GM23338 (cell line): ENCODE results near the gene CDH23. TPM values are rescaled to one million over a fixed set of nuclear protein-coding genes. Genes with fewer than 3 reads are reported as not detected.

Source experiments
- ATAC-seq: fragments of 200-7000 bp; cut with Tn5 transposase; 3 replicates; pipeline ENCODE4 v1.9.1; 2020
- DNase-seq: peaks from one replicate; pipeline ENCODE4 v3.0.0-alpha.2; 2015; ENCODE audit warnings: low spot score
- H2AFZ ChIP-seq: fragments of 200-600 bp; sonication (generic); 2 replicates; pipeline ENCODE4 v1.8.0; 2016; ENCODE audit warnings: antibody characterized with exemption, mild to moderate bottlenecking, moderate library complexity
- H3F3A ChIP-seq: fragments of 200-600 bp; sonication (generic); replicated peaks from 2 replicates; pipeline ENCODE4 v1.8.0; 2017; ENCODE audit warnings: antibody characterized with exemption, mixed run types, low read depth
- H3K27ac ChIP-seq: fragments of 200-600 bp; sonication (generic); 2 replicates; pipeline ENCODE4 v1.6.1; 2016; ENCODE audit warnings: low read depth
- H3K27me3 ChIP-seq: fragments of 200-600 bp; sonication (generic); 2 replicates; pipeline ENCODE4 v1.8.0; 2016; ENCODE audit warnings: mild to moderate bottlenecking, mixed run types, moderate library complexity; ENCODE audit not compliant: insufficient read depth
- H3K36me3 ChIP-seq: fragments of 200-600 bp; sonication (generic); 2 replicates; pipeline ENCODE4 v1.8.0; 2016; ENCODE audit warnings: mild to moderate bottlenecking; ENCODE audit not compliant: insufficient read depth
- H3K4me1 ChIP-seq: fragments of 200-600 bp; sonication (generic); 2 replicates; pipeline ENCODE4 v1.8.0; 2016; ENCODE audit warnings: mild to moderate bottlenecking, moderate library complexity; ENCODE audit not compliant: insufficient read depth
- H3K4me2 ChIP-seq: fragments of 200-600 bp; sonication (generic); 2 replicates; pipeline ENCODE4 v1.7.1; 2017; ENCODE audit warnings: mixed run types
- H3K4me3 ChIP-seq: fragments of 200-600 bp; sonication (generic); 2 replicates; pipeline ENCODE4 v1.6.1; 2016; ENCODE audit warnings: mixed run types
- H3K79me2 ChIP-seq: fragments of 200-600 bp; sonication (generic); replicated peaks from 2 replicates; pipeline ENCODE4 v1.8.0; 2017; ENCODE audit warnings: mild to moderate bottlenecking; ENCODE audit not compliant: insufficient read depth
- H3K9me2 ChIP-seq: fragments of 200-600 bp; sonication (generic); 2 replicates; pipeline ENCODE4 v1.8.0; 2017; ENCODE audit not compliant: insufficient read depth
- H4K20me1 ChIP-seq: fragments of 200-600 bp; sonication (generic); replicated peaks from 2 replicates; pipeline ENCODE4 v1.8.0; 2017; ENCODE audit warnings: mild to moderate bottlenecking; ENCODE audit not compliant: insufficient read depth
- H3K27ac Mint-ChIP-seq: 2 replicates; pipeline ENCODE4 v1.8.0; 2020; ENCODE audit warnings: inconsistent platforms, mild to moderate bottlenecking, moderate library complexity, mixed read lengths
- H3K27me3 Mint-ChIP-seq: 3 replicates; pipeline ENCODE4 v1.8.0; 2022; ENCODE audit warnings: low read depth, mild to moderate bottlenecking, moderate library complexity, mixed read lengths, inconsistent platforms; ENCODE audit not compliant: insufficient read depth, poor library complexity
- H3K36me3 Mint-ChIP-seq: 3 replicates; pipeline ENCODE4 v1.8.0; 2021; ENCODE audit warnings: low read depth, mild to moderate bottlenecking, inconsistent platforms, moderate library complexity, mixed read lengths
- H3K4me1 Mint-ChIP-seq: 3 replicates; pipeline ENCODE4 v1.8.0; 2020; ENCODE audit warnings: mild to moderate bottlenecking, inconsistent platforms, mixed read lengths
- H3K4me3 Mint-ChIP-seq: 3 replicates; pipeline ENCODE4 v1.8.0; 2021; ENCODE audit warnings: moderate library complexity, mild to moderate bottlenecking, inconsistent platforms, mixed read lengths
- H3K9me3 Mint-ChIP-seq: 3 replicates; pipeline ENCODE4 v1.8.0; 2020; ENCODE audit warnings: moderate library complexity, mild to moderate bottlenecking, inconsistent platforms, mixed read lengths
- CREB1 ChIP-seq: fragments of 250-450 bp; sonication (Bioruptor Pico); IDR thresholded peaks from 2 replicates; pipeline ENCODE4 v1.5.0; 2020; ENCODE audit warnings: low read depth, mild to moderate bottlenecking, moderate library complexity
- ETS1 ChIP-seq: IDR thresholded peaks from 2 replicates; pipeline ENCODE4 v1.6.1; 2016; ENCODE audit warnings: antibody characterized with exemption
- EZH2 ChIP-seq: fragments of 200-600 bp; sonication (generic); IDR thresholded peaks from one replicate; pipeline ENCODE4 v1.8.0; 2017; ENCODE audit warnings: antibody characterized with exemption, mild to moderate bottlenecking, low read depth; ENCODE audit not compliant: unreplicated experiment
- EZH2phosphoT487 ChIP-seq: fragments of 200-600 bp; sonication (generic); IDR thresholded peaks from one replicate; pipeline ENCODE4 v1.8.1; 2018; ENCODE audit warnings: antibody characterized with exemption; ENCODE audit not compliant: unreplicated experiment
- JUNB ChIP-seq: IDR thresholded peaks from one replicate; pipeline ENCODE4 v1.6.1; 2016; ENCODE audit warnings: antibody characterized with exemption; ENCODE audit not compliant: unreplicated experiment
- NANOG ChIP-seq: IDR thresholded peaks from 2 replicates; pipeline ENCODE4 v1.6.1; 2016; ENCODE audit warnings: antibody characterized with exemption, borderline replicate concordance
- POLR2AphosphoS5 ChIP-seq: IDR thresholded peaks from 2 replicates; pipeline ENCODE4 v1.6.1; 2016; ENCODE audit warnings: antibody characterized with exemption, low read depth
- STAT1 ChIP-seq: IDR thresholded peaks from one replicate; pipeline ENCODE4 v1.6.1; 2016; ENCODE audit warnings: antibody characterized with exemption; ENCODE audit not compliant: unreplicated experiment
- ZNF114 ChIP-seq: fragments of 250-450 bp; sonication (Bioruptor Pico); IDR thresholded peaks from 2 replicates; pipeline ENCODE4 v1.5.0; 2020; ENCODE audit warnings: mild to moderate bottlenecking, moderate library complexity
- ZNF331 ChIP-seq: fragments of 250-450 bp; sonication (Bioruptor Pico); IDR thresholded peaks from 2 replicates; pipeline ENCODE4 v1.5.0; 2020; ENCODE audit warnings: low read depth, mild to moderate bottlenecking, moderate library complexity
- polyA plus RNA-seq: library from polyadenylated mRNA; unstranded; fragments of >200 nt; fragmentation: Nextera tagmentation; extraction: Ambion mirVana; gene quantifications from 2 replicates; pipeline ENCODE4 v1.2.1, GENCODE V29; 2016
- total RNA-seq: library from RNA; depleted of rRNA; stranded (reverse); fragments of >200 nt; shearing (Covaris generic); gene quantifications from 2 replicates; pipeline ENCODE4 v1.2.3, GENCODE V29; 2014
- TF ChIP-seq, protein P1 (sequence below): IDR thresholded peaks from one replicate; pipeline ENCODE4 v1.6.1; 2018; ENCODE audit warnings: antibody characterized with exemption; ENCODE audit not compliant: unreplicated experiment
- TF ChIP-seq, protein P2 (sequence below), 2 experiments: fragments of 200-600 bp in 1 of 2; sonication (generic) in 1 of 2; conservative IDR thresholded peaks; 2 replicates each; pipeline versions ENCODE4 v1.5.1 to v1.6.1; 2016 to 2017; ENCODE audit warnings: antibody characterized with exemption in 2 of 2, low read depth in 2 of 2, mild to moderate bottlenecking in 2 of 2, moderate library complexity in 1 of 2
- TF ChIP-seq, protein P3 (sequence below): fragments of 250-450 bp; sonication (Bioruptor Pico); IDR thresholded peaks from 2 replicates; pipeline ENCODE4 v1.5.0; 2020; ENCODE audit warnings: mild to moderate bottlenecking, moderate library complexity

Gene CDH23
- total and polyA plus RNA-seq, 2 experiments from 2014 or later: 0.95 to 4.3 TPM

GRCh38 chr10:71598621-71599055, 201.9 kb downstream of the CDH23 start:
- TF ChIP-seq ZNF114 (CRISPR knock-in tag) (no peak), CREB1 (no peak), ETS1 (no peak), EZH2phosphoT487 (no peak), POLR2AphosphoS5 (no peak), JUNB (no peak), EZH2 (no peak), NANOG (no peak), ZNF331 (CRISPR knock-in tag) (no peak), STAT1 (no peak)
- TF ChIP-seq, protein P1, sequence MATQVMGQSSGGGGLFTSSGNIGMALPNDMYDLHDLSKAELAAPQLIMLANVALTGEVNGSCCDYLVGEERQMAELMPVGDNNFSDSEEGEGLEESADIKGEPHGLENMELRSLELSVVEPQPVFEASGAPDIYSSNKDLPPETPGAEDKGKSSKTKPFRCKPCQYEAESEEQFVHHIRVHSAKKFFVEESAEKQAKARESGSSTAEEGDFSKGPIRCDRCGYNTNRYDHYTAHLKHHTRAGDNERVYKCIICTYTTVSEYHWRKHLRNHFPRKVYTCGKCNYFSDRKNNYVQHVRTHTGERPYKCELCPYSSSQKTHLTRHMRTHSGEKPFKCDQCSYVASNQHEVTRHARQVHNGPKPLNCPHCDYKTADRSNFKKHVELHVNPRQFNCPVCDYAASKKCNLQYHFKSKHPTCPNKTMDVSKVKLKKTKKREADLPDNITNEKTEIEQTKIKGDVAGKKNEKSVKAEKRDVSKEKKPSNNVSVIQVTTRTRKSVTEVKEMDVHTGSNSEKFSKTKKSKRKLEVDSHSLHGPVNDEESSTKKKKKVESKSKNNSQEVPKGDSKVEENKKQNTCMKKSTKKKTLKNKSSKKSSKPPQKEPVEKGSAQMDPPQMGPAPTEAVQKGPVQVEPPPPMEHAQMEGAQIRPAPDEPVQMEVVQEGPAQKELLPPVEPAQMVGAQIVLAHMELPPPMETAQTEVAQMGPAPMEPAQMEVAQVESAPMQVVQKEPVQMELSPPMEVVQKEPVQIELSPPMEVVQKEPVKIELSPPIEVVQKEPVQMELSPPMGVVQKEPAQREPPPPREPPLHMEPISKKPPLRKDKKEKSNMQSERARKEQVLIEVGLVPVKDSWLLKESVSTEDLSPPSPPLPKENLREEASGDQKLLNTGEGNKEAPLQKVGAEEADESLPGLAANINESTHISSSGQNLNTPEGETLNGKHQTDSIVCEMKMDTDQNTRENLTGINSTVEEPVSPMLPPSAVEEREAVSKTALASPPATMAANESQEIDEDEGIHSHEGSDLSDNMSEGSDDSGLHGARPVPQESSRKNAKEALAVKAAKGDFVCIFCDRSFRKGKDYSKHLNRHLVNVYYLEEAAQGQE: no peak
- TF ChIP-seq, protein P2, sequence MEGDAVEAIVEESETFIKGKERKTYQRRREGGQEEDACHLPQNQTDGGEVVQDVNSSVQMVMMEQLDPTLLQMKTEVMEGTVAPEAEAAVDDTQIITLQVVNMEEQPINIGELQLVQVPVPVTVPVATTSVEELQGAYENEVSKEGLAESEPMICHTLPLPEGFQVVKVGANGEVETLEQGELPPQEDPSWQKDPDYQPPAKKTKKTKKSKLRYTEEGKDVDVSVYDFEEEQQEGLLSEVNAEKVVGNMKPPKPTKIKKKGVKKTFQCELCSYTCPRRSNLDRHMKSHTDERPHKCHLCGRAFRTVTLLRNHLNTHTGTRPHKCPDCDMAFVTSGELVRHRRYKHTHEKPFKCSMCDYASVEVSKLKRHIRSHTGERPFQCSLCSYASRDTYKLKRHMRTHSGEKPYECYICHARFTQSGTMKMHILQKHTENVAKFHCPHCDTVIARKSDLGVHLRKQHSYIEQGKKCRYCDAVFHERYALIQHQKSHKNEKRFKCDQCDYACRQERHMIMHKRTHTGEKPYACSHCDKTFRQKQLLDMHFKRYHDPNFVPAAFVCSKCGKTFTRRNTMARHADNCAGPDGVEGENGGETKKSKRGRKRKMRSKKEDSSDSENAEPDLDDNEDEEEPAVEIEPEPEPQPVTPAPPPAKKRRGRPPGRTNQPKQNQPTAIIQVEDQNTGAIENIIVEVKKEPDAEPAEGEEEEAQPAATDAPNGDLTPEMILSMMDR (conservative IDR thresholded peaks at IDR 0.05; ENCODE audit: low read depth in 2 of 2): no peak
- TF ChIP-seq, protein P3, sequence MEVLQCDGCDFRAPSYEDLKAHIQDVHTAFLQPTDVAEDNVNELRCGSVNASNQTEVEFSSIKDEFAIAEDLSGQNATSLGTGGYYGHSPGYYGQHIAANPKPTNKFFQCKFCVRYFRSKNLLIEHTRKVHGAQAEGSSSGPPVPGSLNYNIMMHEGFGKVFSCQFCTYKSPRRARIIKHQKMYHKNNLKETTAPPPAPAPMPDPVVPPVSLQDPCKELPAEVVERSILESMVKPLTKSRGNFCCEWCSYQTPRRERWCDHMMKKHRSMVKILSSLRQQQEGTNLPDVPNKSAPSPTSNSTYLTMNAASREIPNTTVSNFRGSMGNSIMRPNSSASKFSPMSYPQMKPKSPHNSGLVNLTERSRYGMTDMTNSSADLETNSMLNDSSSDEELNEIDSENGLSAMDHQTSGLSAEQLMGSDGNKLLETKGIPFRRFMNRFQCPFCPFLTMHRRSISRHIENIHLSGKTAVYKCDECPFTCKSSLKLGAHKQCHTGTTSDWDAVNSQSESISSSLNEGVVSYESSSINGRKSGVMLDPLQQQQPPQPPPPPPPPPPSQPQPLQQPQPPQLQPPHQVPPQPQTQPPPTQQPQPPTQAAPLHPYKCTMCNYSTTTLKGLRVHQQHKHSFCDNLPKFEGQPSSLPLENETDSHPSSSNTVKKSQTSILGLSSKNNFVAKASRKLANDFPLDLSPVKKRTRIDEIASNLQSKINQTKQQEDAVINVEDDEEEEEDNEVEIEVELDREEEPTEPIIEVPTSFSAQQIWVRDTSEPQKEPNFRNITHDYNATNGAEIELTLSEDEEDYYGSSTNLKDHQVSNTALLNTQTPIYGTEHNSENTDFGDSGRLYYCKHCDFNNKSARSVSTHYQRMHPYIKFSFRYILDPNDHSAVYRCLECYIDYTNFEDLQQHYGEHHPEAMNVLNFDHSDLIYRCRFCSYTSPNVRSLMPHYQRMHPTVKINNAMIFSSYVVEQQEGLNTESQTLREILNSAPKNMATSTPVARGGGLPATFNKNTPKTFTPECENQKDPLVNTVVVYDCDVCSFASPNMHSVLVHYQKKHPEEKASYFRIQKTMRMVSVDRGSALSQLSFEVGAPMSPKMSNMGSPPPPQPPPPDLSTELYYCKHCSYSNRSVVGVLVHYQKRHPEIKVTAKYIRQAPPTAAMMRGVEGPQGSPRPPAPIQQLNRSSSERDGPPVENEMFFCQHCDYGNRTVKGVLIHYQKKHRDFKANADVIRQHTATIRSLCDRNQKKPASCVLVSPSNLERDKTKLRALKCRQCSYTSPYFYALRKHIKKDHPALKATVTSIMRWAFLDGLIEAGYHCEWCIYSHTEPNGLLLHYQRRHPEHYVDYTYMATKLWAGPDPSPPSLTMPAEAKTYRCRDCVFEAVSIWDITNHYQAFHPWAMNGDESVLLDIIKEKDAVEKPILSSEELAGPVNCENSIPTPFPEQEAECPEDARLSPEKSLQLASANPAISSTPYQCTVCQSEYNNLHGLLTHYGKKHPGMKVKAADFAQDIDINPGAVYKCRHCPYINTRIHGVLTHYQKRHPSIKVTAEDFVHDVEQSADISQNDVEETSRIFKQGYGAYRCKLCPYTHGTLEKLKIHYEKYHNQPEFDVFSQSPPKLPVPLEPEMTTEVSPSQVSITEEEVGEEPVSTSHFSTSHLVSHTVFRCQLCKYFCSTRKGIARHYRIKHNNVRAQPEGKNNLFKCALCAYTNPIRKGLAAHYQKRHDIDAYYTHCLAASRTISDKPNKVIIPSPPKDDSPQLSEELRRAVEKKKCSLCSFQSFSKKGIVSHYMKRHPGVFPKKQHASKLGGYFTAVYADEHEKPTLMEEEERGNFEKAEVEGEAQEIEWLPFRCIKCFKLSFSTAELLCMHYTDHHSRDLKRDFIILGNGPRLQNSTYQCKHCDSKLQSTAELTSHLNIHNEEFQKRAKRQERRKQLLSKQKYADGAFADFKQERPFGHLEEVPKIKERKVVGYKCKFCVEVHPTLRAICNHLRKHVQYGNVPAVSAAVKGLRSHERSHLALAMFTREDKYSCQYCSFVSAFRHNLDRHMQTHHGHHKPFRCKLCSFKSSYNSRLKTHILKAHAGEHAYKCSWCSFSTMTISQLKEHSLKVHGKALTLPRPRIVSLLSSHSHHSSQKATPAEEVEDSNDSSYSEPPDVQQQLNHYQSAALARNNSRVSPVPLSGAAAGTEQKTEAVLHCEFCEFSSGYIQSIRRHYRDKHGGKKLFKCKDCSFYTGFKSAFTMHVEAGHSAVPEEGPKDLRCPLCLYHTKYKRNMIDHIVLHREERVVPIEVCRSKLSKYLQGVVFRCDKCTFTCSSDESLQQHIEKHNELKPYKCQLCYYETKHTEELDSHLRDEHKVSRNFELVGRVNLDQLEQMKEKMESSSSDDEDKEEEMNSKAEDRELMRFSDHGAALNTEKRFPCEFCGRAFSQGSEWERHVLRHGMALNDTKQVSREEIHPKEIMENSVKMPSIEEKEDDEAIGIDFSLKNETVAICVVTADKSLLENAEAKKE: no peak
- Mint-ChIP-seq H3K4me1 (peaks cover 2% of the 10 kb centered on the region; the same call in 1 of the 3 replicates), H3K36me3 (no peaks in the 10 kb centered on the region), H3K27me3 (peaks cover 4% of the 10 kb centered on the region), H3K9me3 (no peaks in the 10 kb centered on the region), H3K4me3 (no peak overlapping the region), H3K27ac (no peak overlapping the region)
- H2AFZ ChIP-seq: no peak overlapping the region
- H3K4me2 ChIP-seq: no peak overlapping the region
- no peaks in the 10 kb centered on the region for H3K9me2 ChIP-seq
- H3K79me2 ChIP-seq: no peaks in the 10 kb centered on the region
- no peaks in the 10 kb centered on the region for H3F3A ChIP-seq
- H3K27ac ChIP-seq: no peak overlapping the region
- H3K4me1 ChIP-seq: no peaks in the 10 kb centered on the region
- no peaks in the 10 kb centered on the region for H3K27me3 ChIP-seq
- H3K36me3 ChIP-seq: no peaks in the 10 kb centered on the region
- ATAC-seq (no peak; the same call in 2 of the 3 replicates), DNase-seq (no peak)
- H3K4me3 ChIP-seq: no peak overlapping the region
- H4K20me1 ChIP-seq: no peaks in the 10 kb centered on the region
